Measurements from ENCODE around the gene LRTM1. TPM values are rescaled to one million over a fixed set of nuclear protein-coding genes. Genes with fewer than 3 reads are reported as not detected.
A peak's percentile ranks its signal among the peaks of the same experiment; 100 is the strongest.

Gene LRTM1
- total and polyA plus RNA-seq, 12 donors = not detected

GRCh38 chr3:54906763-54907162 is 21.1 kb downstream of the LRTM1 start:
- no peaks in the 10 kb centered on the region for H3K27me3 ChIP-seq
- DNase-seq (no peak), ATAC-seq (peak in 5 of 8 donors; percentile 42 to 89 (median 62))
- H3K9me3 ChIP-seq = peaks cover 0 to 10% (median 0%) of the 10 kb centered on the region in 11 donors
- H3K36me3 ChIP-seq = no peaks in the 10 kb centered on the region
- H3K27ac ChIP-seq = peak overlapping the region in 1 of 10 donors; percentile 54
- no peak for TF ChIP-seq CTCF (IDR thresholded peaks at IDR 0.05)
- intact Hi-C loops (cut with DNase I) = no loop called here
- H3K4me3 ChIP-seq = no peak overlapping the region
- peaks cover 0 to 17% (median 2%) of the 10 kb centered on the region in 9 donors for H3K4me1 ChIP-seq
- WGBS, 2 donors = 68 to 83% methylated on average over 2 of the region's 2 CpGs

GRCh38 chr3:54905920-54906319 is 21.9 kb downstream of the LRTM1 start:
- ATAC-seq = no peak
- Histone ChIP-seq H3K4me3 (no peak overlapping the region), H3K36me3 (no peaks in the 10 kb centered on the region), H3K9me3 (peaks cover 0 to 6% (median 0%) of the 10 kb centered on the region in 11 donors), H3K4me1 (peaks cover 0 to 25% (median 10%) of the 10 kb centered on the region in 9 donors), H3K27ac (no peak overlapping the region), H3K27me3 (no peaks in the 10 kb centered on the region)
- intact Hi-C loops (cut with DNase I) = no loop called here
- TF ChIP-seq CTCF (IDR thresholded peaks at IDR 0.05) = no peak
- 85% methylated on average over 3 of the region's 3 CpGs for WGBS, 2 donors
- no peak for DNase-seq

- Histone ChIP-seq H3K4me3 (no peak overlapping the region), H3K27ac (no peak overlapping the region), H3K4me1 (peaks cover 0 to 31% (median 11%) of the 10 kb centered on the region in 9 donors), H3K36me3 (no peaks in the 10 kb centered on the region), H3K27me3 (no peaks in the 10 kb centered on the region), H3K9me3 (peaks cover 0 to 6% (median 0%) of the 10 kb centered on the region in 11 donors)
- intact Hi-C loops (cut with DNase I) = no loop called here
- DNase-seq = no peak
- TF ChIP-seq CTCF (IDR thresholded peaks at IDR 0.05) = no peak
- ATAC-seq = no peak
- 74 to 87% methylated on average over 2 of the region's 2 CpGs for WGBS, 2 donors
Measured at GRCh38 chr3:54905261-54905888, 22.5 kb downstream of the LRTM1 start.

- Histone ChIP-seq H3K4me1 (peaks cover 0 to 30% (median 11%) of the 10 kb centered on the region in 9 donors), H3K36me3 (no peaks in the 10 kb centered on the region), H3K27ac (peak overlapping the region in 2 of 10 donors; percentile 45 to 66), H3K4me3 (no peak overlapping the region), H3K27me3 (no peaks in the 10 kb centered on the region), H3K9me3 (peaks cover 0 to 6% (median 0%) of the 10 kb centered on the region in 11 donors)
- DNase-seq = no peak
- 81 to 87% methylated on average over 4 of the region's 4 CpGs for WGBS, 2 donors
- intact Hi-C loops (cut with DNase I) = no loop called here
- ATAC-seq = no peak
- TF ChIP-seq CTCF (IDR thresholded peaks at IDR 0.05) = no peak
Measured at GRCh38 chr3:54901906-54902685, 25.8 kb downstream of the LRTM1 start.

Measured in heart right ventricle (tissue), 16 donors.